HG02870 (cell line): ENCODE measurements around the gene GFRA4.

ENCODE experiments used
- ATAC-seq: cut with Tn5 transposase; IDR thresholded peaks from one replicate; pipeline ENCODE4 v1.9.1; 2021; ENCODE audit warnings: mild to moderate bottlenecking, moderate library complexity; ENCODE audit not compliant: unreplicated experiment

GFRA4 gene

GRCh38 chr20:3694864-3695263 lies 31.7 kb upstream of the GFRA4 start:
- no peak for ATAC-seq

- no peak for ATAC-seq
Observed at GRCh38 chr20:3693376-3693775, 30.2 kb upstream of the GFRA4 start.

- no peak for ATAC-seq
Observed at GRCh38 chr20:3692706-3693294, 29.6 kb upstream of the GFRA4 start.

- ATAC-seq, result no peak
Observed at GRCh38 chr20:3691897-3692296, 28.7 kb upstream of the GFRA4 start.

- ATAC-seq, result no peak
Observed at GRCh38 chr20:3691306-3691705, 28.1 kb upstream of the GFRA4 start.

GRCh38 chr20:3690413-3690812 lies 27.2 kb upstream of the GFRA4 start:
- ATAC-seq, result no peak

GRCh38 chr20:3689978-3690377 lies 26.8 kb upstream of the GFRA4 start:
- ATAC-seq, result no peak

GRCh38 chr20:3687655-3688054 lies 24.5 kb upstream of the GFRA4 start:
- ATAC-seq, result no peak

GRCh38 chr20:3686867-3687321 lies 23.7 kb upstream of the GFRA4 start:
- no peak for ATAC-seq

GRCh38 chr20:3686421-3686820 lies 23.2 kb upstream of the GFRA4 start:
- ATAC-seq, result no peak

GRCh38 chr20:3685341-3685740 lies 22.1 kb upstream of the GFRA4 start:
- no peak for ATAC-seq

GRCh38 chr20:3681931-3682781 lies 19.0 kb upstream of the GFRA4 start, which contains the start of gene ADAM33:
TSS of gene ADAM33 (minus strand) at chr20:3682010. CDS start at chr20:3682004, 6 bp downstream.
- ATAC-seq, result no peak

GRCh38 chr20:3681352-3681930 lies 18.2 kb upstream of the GFRA4 start:
- no peak for ATAC-seq

- ATAC-seq, result no peak
Observed at GRCh38 chr20:3680701-3681351, 17.6 kb upstream of the GFRA4 start.

- no peak for ATAC-seq
Observed at GRCh38 chr20:3679749-3680700, 16.8 kb upstream of the GFRA4 start.

GRCh38 chr20:3678856-3679720 lies 15.9 kb upstream of the GFRA4 start:
- ATAC-seq, result no peak

- ATAC-seq, result no peak
Observed at GRCh38 chr20:3678198-3678597, 15.0 kb upstream of the GFRA4 start.

- no peak for ATAC-seq
Observed at GRCh38 chr20:3677733-3678132, 14.5 kb upstream of the GFRA4 start.
